Uterus (tissue), 2 donors: ENCODE results near the gene LIX1.

ENCODE experiments used
- CTCF ChIP-seq, 4 experiments: fragments of 200-600 bp in 2 of 4; fragments of 450-650 bp in 2 of 4; sonication (generic) in 2 of 4; IDR thresholded peaks; one replicate each; pipeline ENCODE4 v1.5.1; 2016 to 2019; ENCODE audit warnings: antibody characterized with exemption in 4 of 4, mild to moderate bottlenecking in 2 of 4, moderate library complexity in 1 of 4
- POLR2A ChIP-seq, 2 donors: fragments of 450-650 bp; IDR thresholded peaks; one replicate each; pipeline ENCODE4 v1.6.1; 2016; ENCODE audit warnings: antibody characterized with exemption in 2 of 2, mild to moderate bottlenecking in 1 of 2, moderate library complexity in 1 of 2

- TF ChIP-seq CTCF (IDR thresholded peaks at IDR 0.05) (no peak), POLR2A (IDR thresholded peaks at IDR 0.05) (no peak)
Observed at GRCh38 chr5:97191893-97192292, 49.5 kb upstream of the LIX1 start.
